K562 (cell line): ENCODE data around the gene SLC34A3. TPM values are rescaled to one million over a fixed set of nuclear protein-coding genes. Genes with fewer than 3 reads are reported as not detected.

Experiments used
- CHCHD3 ChIP-seq: fragments of 250-450 bp; sonication (Bioruptor Pico); IDR thresholded peaks from 2 replicates; pipeline ENCODE4 v2.1.2; 2022; ENCODE audit warnings: mild to moderate bottlenecking
- FOXK2 ChIP-seq, 2 experiments: fragments of 450-650 bp; IDR thresholded peaks in 1 of 2; conservative IDR thresholded peaks in 1 of 2; 2 replicates each; pipeline ENCODE4 v1.6.1; 2016; ENCODE audit warnings: low read depth in 2 of 2, mild to moderate bottlenecking in 1 of 2
- HNRNPLL ChIP-seq: fragments of 200-400 bp; formaldehyde crosslinking; IDR thresholded peaks from 2 replicates; pipeline ENCODE4 v1.6.1; 2017; ENCODE audit warnings: low read length, low read depth, mild to moderate bottlenecking; ENCODE audit not compliant: poor library complexity, severe bottlenecking
- HOMEZ ChIP-seq: fragments of 250-450 bp; sonication (Bioruptor Pico); IDR thresholded peaks from 2 replicates; pipeline ENCODE4 v1.4.0; 2020; ENCODE audit warnings: mild to moderate bottlenecking, moderate library complexity
- MXI1 ChIP-seq: IDR thresholded peaks from 2 replicates; pipeline ENCODE4 v1.6.1; 2011; ENCODE audit warnings: low read depth, mild to moderate bottlenecking, improper control_type of control experiment, low read length
- MYBL2 ChIP-seq, 2 experiments: fragments of 450-650 bp in 1 of 2; sonication (generic) in 1 of 2; formaldehyde crosslinking in 1 of 2; IDR thresholded peaks; 2 replicates each; pipeline versions ENCODE4 v1.6.1 to v1.8.1; 2017 to 2022; ENCODE audit warnings: borderline replicate concordance in 1 of 2, inconsistent platforms in 1 of 2, low read depth in 1 of 2, mild to moderate bottlenecking in 1 of 2, missing genetic modification reagents in 1 of 2, moderate library complexity in 1 of 2
- NFYB ChIP-seq: IDR thresholded peaks from 2 replicates; pipeline ENCODE4 v1.6.1; 2011; ENCODE audit warnings: mild to moderate bottlenecking, moderate library complexity; ENCODE audit not compliant: insufficient read length; ENCODE audit errors: extremely low read depth
- PATZ1 ChIP-seq: fragments of 250-450 bp; sonication (Bioruptor Pico); IDR thresholded peaks from 2 replicates; pipeline ENCODE4 v1.5.0; 2020; ENCODE audit warnings: mild to moderate bottlenecking, borderline replicate concordance
- TARDBP ChIP-seq: fragments of 450-650 bp; IDR thresholded peaks from 2 replicates; pipeline ENCODE4 v1.6.1; 2016
- ZFP1 ChIP-seq: fragments of 450-650 bp; formaldehyde crosslinking; IDR thresholded peaks from 2 replicates; pipeline ENCODE4 v1.4.0; 2020; ENCODE audit warnings: mild to moderate bottlenecking, mixed read lengths
- ZNF3 ChIP-seq: fragments of 250-450 bp; sonication (Bioruptor Pico); IDR thresholded peaks from 2 replicates; pipeline ENCODE4 v1.5.0; 2021; ENCODE audit warnings: mild to moderate bottlenecking, moderate library complexity
- ZNF347 ChIP-seq: fragments of 450-650 bp; formaldehyde crosslinking; IDR thresholded peaks from 2 replicates; pipeline ENCODE4 v1.4.0; 2020; ENCODE audit warnings: low read depth, mild to moderate bottlenecking, moderate library complexity
- ZNF592 ChIP-seq: fragments of 450-650 bp; IDR thresholded peaks from 2 replicates; pipeline ENCODE4 v1.6.1; 2017; ENCODE audit warnings: antibody characterized with exemption, mild to moderate bottlenecking
- ZNF644 ChIP-seq: fragments of 200-800 bp; sonication (Bioruptor generic); IDR thresholded peaks from 2 replicates; pipeline ENCODE4 v1.6.1; 2016; ENCODE audit warnings: low read depth, missing genetic modification characterization, missing compliant biosample characterization
- ZNF77 ChIP-seq: fragments of 250-450 bp; sonication (Bioruptor Pico); IDR thresholded peaks from 2 replicates; pipeline ENCODE4 v1.5.0; 2020
- polyA plus RNA-seq, 8 experiments: library from polyadenylated mRNA; depleted of rRNA in 4 of 8; stranded (reverse) in 5 of 8; unstranded in 3 of 8; fragments of >200 nt; fragmentation: Nextera tagmentation in 2 of 8; fragmentation: Illumina TruSeq in 1 of 8; extraction: Ambion mirVana in 2 of 8; extraction: Trizol in 1 of 8; gene quantifications; 2 replicates each; pipeline versions ENCODE4 v1.2.1 to v1.2.3, GENCODE V29; 2011 to 2014; ENCODE audit warnings: inconsistent platforms in 1 of 8, missing spikeins in 1 of 8
- total RNA-seq, 7 experiments: library from RNA; depleted of rRNA in 6 of 7; stranded (reverse); fragments of >200 nt in 6 of 7; fragmentation: Illumina TruSeq in 2 of 7; extraction: Trizol in 2 of 7; gene quantifications; 2 replicates each; pipeline versions ENCODE4 v1.2.1 to v1.2.3, GENCODE V29; 2011 to 2021; ENCODE audit warnings: low replicate concordance in 1 of 7

SLC34A3 gene
- total and polyA plus RNA-seq, 9 of the 15 experiments (the other 6 are each of a cell fraction or from before 2014, with no cell fraction given), result not detected

- TF ChIP-seq ZNF592, result peak; percentile 82
- no peak for TF ChIP-seq FOXK2 (conservative IDR thresholded peaks at IDR 0.05 in 1 of 2, IDR thresholded peaks at IDR 0.05 in 1 of 2; ENCODE audit: low read depth in 2 of 2)
- TF ChIP-seq NFYB, result no peak
- no peak for TF ChIP-seq TARDBP
- TF ChIP-seq HOMEZ (CRISPR knock-in tag), result no peak
- no peak for TF ChIP-seq ZNF3 (CRISPR knock-in tag)
- TF ChIP-seq ZNF644 (tag), result no peak
- TF ChIP-seq CHCHD3 (CRISPR knock-in tag), result no peak
- TF ChIP-seq ZNF347, result no peak
- TF ChIP-seq HNRNPLL, result peak; percentile 31
- TF ChIP-seq MYBL2 (IDR thresholded peaks at IDR 0.05; ENCODE audit: low read depth), result no peak
- TF ChIP-seq MYBL2 (CRISPR knock-in tag; IDR thresholded peaks at IDR 0.05; ENCODE audit: borderline replicate concordance), result no peak
- no peak for TF ChIP-seq ZFP1 (CRISPR knock-in tag)
- no peak for TF ChIP-seq PATZ1
- no peak for TF ChIP-seq ZNF77
- TF ChIP-seq MXI1, result no peak
These were observed 13.2 kb upstream of the SLC34A3 start (continued) for GRCh38 chr9:137217276-137218211.
